BJ (cell line): ENCODE measurements around the gene STX3. TPM values are rescaled to one million over a fixed set of nuclear protein-coding genes. Genes with fewer than 3 reads are reported as not detected.

ENCODE experiments used
- CTCF ChIA-PET: fragments of 350-600 bp; formaldehyde crosslinking; extraction: SDS; loops from one replicate; lab custom pipeline; 2021; ENCODE audit warnings: antibody characterized with exemption, inconsistent platforms; lab: Yijun Ruan, JAX
- POLR2A ChIA-PET: fragments of 300-600 bp; sonication (Branson Sonifier 250); formaldehyde crosslinking; extraction: SDS; loops from one replicate; lab custom pipeline; 2021; ENCODE audit warnings: antibody characterized with exemption; lab: Charles Lee
- DNase-seq: peaks from one replicate; pipeline ENCODE4 v3.0.0-alpha.2; 2011; ENCODE audit warnings: low read depth
- H3K27me3 ChIP-seq: 2 replicates; pipeline ENCODE4 v1.6.0; 2011; ENCODE audit warnings: low read length; ENCODE audit not compliant: control insufficient read depth, insufficient read depth
- H3K36me3 ChIP-seq: 2 replicates; pipeline ENCODE4 v1.5.1; 2011; ENCODE audit warnings: low read length; ENCODE audit not compliant: control insufficient read depth, insufficient read depth
- H3K4me3 ChIP-seq: 2 replicates; pipeline ENCODE4 v1.5.1; 2011; ENCODE audit warnings: low read depth, mild to moderate bottlenecking, control low read depth, low read length
- polyA plus RNA-seq: library from polyadenylated mRNA; depleted of rRNA; stranded (reverse); fragments of >200 nt; gene quantifications from 2 replicates; pipeline ENCODE4 v1.2.3, GENCODE V29; 2011
- TF ChIP-seq, protein P1 (sequence below): IDR thresholded peaks from 2 replicates; pipeline ENCODE4 v1.5.1; 2011; ENCODE audit warnings: low read depth, mild to moderate bottlenecking, control low read depth, inconsistent platforms, low read length, moderate library complexity; ENCODE audit not compliant: insufficient read depth

Gene STX3
- polyA plus RNA-seq, 1 experiment, result 8.8 TPM

DNA sequence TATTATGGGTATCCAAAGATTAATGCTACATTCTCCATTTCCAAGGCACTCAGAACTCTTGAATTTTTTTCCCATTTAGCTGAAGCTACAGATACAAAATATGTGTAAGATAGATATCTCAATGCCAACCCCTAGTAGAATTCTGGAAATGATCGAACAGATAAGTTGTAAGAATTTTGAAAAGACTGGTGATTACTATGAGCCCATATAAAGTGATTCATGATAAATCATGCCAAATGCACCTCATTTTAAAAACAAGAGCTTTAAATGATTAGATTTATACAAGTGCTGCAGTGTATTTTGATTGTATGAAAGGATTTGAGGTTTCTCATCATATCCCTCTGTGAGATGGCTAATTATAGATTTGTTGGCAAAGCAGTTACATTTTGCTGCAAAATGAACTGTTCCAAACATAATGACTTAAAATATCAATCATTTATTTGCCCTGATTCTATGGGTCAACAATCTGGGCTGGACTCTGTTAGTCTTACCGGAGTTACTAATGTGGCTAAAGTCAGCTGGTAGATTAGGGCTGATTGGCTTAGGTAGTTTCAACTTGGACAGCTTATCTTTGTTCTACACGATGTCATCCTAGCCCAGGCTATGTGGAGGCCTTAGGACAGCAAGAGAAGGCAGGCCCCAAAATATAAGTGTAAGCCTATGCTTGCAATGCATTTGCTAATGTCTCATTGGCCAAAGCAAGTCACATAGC lies 44.9 kb upstream of the STX3 start:
- CTCF ChIA-PET, result interaction anchor here (0.7 kb wide), 1 partner anchor 43 kb away, joined by 3 read pairs; no protein-coding TSS in a partner anchor
- no peak for DNase-seq
- TF ChIP-seq, protein P1, sequence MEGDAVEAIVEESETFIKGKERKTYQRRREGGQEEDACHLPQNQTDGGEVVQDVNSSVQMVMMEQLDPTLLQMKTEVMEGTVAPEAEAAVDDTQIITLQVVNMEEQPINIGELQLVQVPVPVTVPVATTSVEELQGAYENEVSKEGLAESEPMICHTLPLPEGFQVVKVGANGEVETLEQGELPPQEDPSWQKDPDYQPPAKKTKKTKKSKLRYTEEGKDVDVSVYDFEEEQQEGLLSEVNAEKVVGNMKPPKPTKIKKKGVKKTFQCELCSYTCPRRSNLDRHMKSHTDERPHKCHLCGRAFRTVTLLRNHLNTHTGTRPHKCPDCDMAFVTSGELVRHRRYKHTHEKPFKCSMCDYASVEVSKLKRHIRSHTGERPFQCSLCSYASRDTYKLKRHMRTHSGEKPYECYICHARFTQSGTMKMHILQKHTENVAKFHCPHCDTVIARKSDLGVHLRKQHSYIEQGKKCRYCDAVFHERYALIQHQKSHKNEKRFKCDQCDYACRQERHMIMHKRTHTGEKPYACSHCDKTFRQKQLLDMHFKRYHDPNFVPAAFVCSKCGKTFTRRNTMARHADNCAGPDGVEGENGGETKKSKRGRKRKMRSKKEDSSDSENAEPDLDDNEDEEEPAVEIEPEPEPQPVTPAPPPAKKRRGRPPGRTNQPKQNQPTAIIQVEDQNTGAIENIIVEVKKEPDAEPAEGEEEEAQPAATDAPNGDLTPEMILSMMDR, result no peak
- Histone ChIP-seq H3K36me3 (no peaks in the 10 kb centered on the region), H3K4me3 (no peak overlapping the region), H3K27me3 (no peaks in the 10 kb centered on the region)
- POLR2A ChIA-PET, result no interaction called here

DNA sequence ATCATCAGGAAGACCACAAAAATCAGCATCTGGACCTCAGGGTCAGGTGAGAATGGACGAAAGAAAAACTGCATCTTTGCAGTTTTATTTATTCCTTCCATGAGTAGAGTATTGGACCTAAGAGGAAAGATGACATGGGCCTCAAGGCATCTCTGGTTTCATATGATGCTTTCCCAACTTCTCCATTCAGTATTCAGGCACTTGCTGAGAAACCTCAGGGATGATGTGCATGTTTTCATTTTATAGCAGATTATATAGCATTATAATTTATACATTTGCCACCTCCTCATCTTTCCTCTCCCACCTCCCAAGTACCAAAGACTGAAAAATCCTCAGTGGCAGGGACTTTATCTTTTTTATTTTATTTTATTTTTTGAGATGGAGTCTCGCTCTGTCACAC lies 41.4 kb upstream of the STX3 start, which contains the start of gene OR10V1:
TSS of gene OR10V1 (minus strand) at position 101 of the 400 bp plus-strand sequence. CDS start at position 101, 0 bp downstream.
- ChIA-PET POLR2A (no interaction called here), CTCF (no interaction called here)
- H3K27me3 ChIP-seq, result no peaks in the 10 kb centered on the region; the same call in 1 of the 2 replicates
- no peaks in the 10 kb centered on the region for H3K36me3 ChIP-seq
- TF ChIP-seq, protein P1, result no peak
- DNase-seq, result no peak
- H3K4me3 ChIP-seq, result no peak within 1 kb of the TSS

DNA sequence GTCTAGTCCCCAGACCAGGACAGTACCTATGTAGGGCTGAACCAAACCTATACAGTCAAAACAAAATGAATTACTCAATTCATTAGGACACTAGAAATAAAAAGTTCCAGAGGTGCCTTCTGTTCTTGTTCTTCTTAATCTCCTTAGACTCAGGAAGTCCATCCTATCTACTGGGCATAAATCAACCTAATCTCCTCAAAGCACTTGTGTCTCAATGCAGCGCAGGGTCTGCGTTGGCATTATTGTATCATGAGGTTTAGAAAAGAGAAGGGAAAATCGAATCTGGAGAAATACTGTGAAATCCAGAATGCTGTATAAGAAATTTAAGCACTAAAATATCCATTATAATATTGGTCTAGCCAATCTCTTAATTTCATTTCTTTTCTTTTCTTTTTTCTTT lies 39.1 kb upstream of the STX3 start:
- CTCF ChIA-PET, result no interaction called here
- TF ChIP-seq, protein P1, result no peak
- Histone ChIP-seq H3K27me3 (no peaks in the 10 kb centered on the region; the same call in 1 of the 2 replicates), H3K4me3 (no peak overlapping the region), H3K36me3 (no peaks in the 10 kb centered on the region)
- POLR2A ChIA-PET, result no interaction called here
- no peak for DNase-seq

DNA sequence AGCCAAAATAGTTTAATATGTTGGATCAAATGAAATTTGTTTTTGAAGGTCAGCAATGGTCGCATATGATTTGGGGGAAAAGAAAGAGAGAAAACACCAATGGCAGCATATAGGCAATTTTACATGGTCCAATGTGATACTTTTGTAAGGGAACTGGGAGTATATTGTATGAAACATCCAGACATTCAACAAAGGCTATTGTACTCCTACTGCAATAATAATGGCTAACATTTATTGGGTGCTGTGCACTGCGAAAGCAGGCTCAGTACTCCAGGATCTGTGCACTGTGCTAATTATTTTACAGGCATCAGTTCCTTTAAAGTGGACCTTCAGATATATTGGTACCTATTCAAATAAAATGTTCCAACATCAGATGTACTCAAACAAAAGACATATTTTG lies 35.6 kb upstream of the STX3 start:
- ChIA-PET POLR2A (interaction anchor here (0.7 kb wide), 1 partner anchor 40 kb away, joined by 15 read pairs; no protein-coding TSS in a partner anchor), CTCF (no interaction called here)
- no peaks in the 10 kb centered on the region for H3K36me3 ChIP-seq
- DNase-seq, result no peak
- H3K4me3 ChIP-seq, result no peak overlapping the region
- no peaks in the 10 kb centered on the region; the same call in 1 of the 2 replicates for H3K27me3 ChIP-seq
- TF ChIP-seq, protein P1, result no peak

DNA sequence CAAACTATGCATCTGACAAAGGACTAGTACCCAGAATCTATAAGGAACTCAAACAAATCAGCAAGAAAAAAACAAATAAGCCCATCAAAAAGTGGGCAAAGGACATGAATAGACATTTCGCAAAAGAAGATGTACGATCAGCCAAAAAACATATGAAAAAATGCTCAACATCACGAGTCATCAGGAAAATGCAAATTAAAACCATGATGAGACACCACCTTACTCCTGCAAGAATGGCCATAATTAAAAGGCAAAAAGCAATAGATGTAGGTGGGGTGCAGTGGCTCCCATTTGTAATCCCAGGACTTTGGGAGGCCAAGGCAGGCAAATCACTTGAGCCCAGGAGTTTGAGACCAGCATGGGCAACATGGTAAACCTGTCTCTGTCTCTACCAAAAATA lies 31.1 kb upstream of the STX3 start:
- H3K4me3 ChIP-seq, result no peak overlapping the region
- H3K27me3 ChIP-seq, result no peaks in the 10 kb centered on the region
- H3K36me3 ChIP-seq, result no peaks in the 10 kb centered on the region
- DNase-seq, result no peak
- ChIA-PET CTCF (no interaction called here), POLR2A (no interaction called here)
- TF ChIP-seq, protein P1, result no peak
